NCI-H1417 treated with DMSO at 0.1 percent for 48 hours (cell line): ENCODE measurements around the gene BICD1.
"Not testable (repeated sequence)": the region's sequence is repeated elsewhere in the genome, so short reads cannot be mapped to it uniquely, and the experiment has no call there.

Source experiments
- DNase-seq: peaks from one replicate; lab custom pipeline; 2025; lab: John Stamatoyannopoulos, UW

BICD1 gene

GRCh38 chr12:32106517-32107358, at the start of gene BICD1:
TSS of gene BICD1 (plus strand) at chr12:32106847. CDS start at chr12:32107332, 485 bp downstream.
- peak; percentile 69 for DNase-seq

GRCh38 chr12:32061033-32061432, 45.6 kb upstream of the BICD1 start:
- no peak for DNase-seq

- no peak for DNase-seq
These were observed 43.8 kb upstream of the BICD1 start for GRCh38 chr12:32062881-32063280.

GRCh38 chr12:32063796-32064195, 42.9 kb upstream of the BICD1 start:
- no peak for DNase-seq

GRCh38 chr12:32066206-32066605, 40.4 kb upstream of the BICD1 start:
- DNase-seq, result no peak

- DNase-seq, result no peak
These were observed 37.6 kb upstream of the BICD1 start for GRCh38 chr12:32069071-32069470.

- DNase-seq, result no peak
These were observed 36.9 kb upstream of the BICD1 start for GRCh38 chr12:32069731-32070130.

- DNase-seq, result no peak
These were observed 36.3 kb upstream of the BICD1 start for GRCh38 chr12:32070370-32070769.

- no peak for DNase-seq
These were observed 34.5 kb upstream of the BICD1 start for GRCh38 chr12:32072102-32072501.

GRCh38 chr12:32074432-32074831, 32.2 kb upstream of the BICD1 start:
- DNase-seq, result no peak

GRCh38 chr12:32076941-32077340, 29.7 kb upstream of the BICD1 start:
- DNase-seq, result no peak

- DNase-seq, result no peak
These were observed 26.2 kb upstream of the BICD1 start for GRCh38 chr12:32080435-32080834.

- DNase-seq, result no peak
These were observed 23.2 kb upstream of the BICD1 start for GRCh38 chr12:32083489-32083888.

- no peak for DNase-seq
These were observed 22.5 kb upstream of the BICD1 start for GRCh38 chr12:32084017-32084688.

GRCh38 chr12:32084753-32085152, 21.9 kb upstream of the BICD1 start:
- no peak for DNase-seq

- no peak for DNase-seq
These were observed 19.3 kb upstream of the BICD1 start for GRCh38 chr12:32087306-32087705.

GRCh38 chr12:32089156-32089555, 17.5 kb upstream of the BICD1 start:
- no peak for DNase-seq

- no peak for DNase-seq
These were observed 17.1 kb upstream of the BICD1 start for GRCh38 chr12:32089586-32089985.

GRCh38 chr12:32091696-32092095, 15.0 kb upstream of the BICD1 start:
- no peak for DNase-seq

GRCh38 chr12:32098112-32098511, 8.5 kb upstream of the BICD1 start:
- DNase-seq, result no peak

GRCh38 chr12:32099275-32099674, 7.4 kb upstream of the BICD1 start:
- not testable (repeated sequence) for DNase-seq

GRCh38 chr12:32100361-32100760, 6.3 kb upstream of the BICD1 start:
- DNase-seq, result no peak

- DNase-seq, result no peak
These were observed 5.8 kb upstream of the BICD1 start for GRCh38 chr12:32100888-32101287.
